Measurements from ENCODE around the gene DPY19L3. TPM values are rescaled to one million over a fixed set of nuclear protein-coding genes. Genes with fewer than 3 reads are reported as not detected.
A peak's percentile ranks its signal among the peaks of the same experiment; 100 is the strongest.

Gene DPY19L3
- total RNA-seq (40.6 and 51.4 TPM in 2 replicates), polyA plus RNA-seq (9.0 and 12.9 TPM in 2 replicates)

GRCh38 chr19:32405431-32406160 lies at the start of gene DPY19L3:
Gene DPY19L3 (plus strand): TSS chr19:32405770. CDS start chr19:32408254, 2,484 bp downstream.
- Histone ChIP-seq H3K9me2 (replicated peaks; ENCODE audit: insufficient read depth) (no peaks in the 10 kb centered on the region), H4K20me1 (ENCODE audit: insufficient read depth, poor library complexity, severe bottlenecking) (no peaks in the 10 kb centered on the region), H3K79me2 (peaks cover 50% of the 10 kb centered on the region), H3K4me3 (peak within 1 kb of the TSS; percentile 67), H3K4me1 (ENCODE audit: insufficient read depth) (peaks cover 9% of the 10 kb centered on the region), H3K36me3 (replicated peaks; ENCODE audit: insufficient read depth, low read depth) (no peaks in the 10 kb centered on the region), H3K9me3 (ENCODE audit: low read depth) (no peaks in the 10 kb centered on the region), H3K27me3 (no peaks in the 10 kb centered on the region), H3K27ac (peak within 1 kb of the TSS; percentile 99), H3K4me2 (peak within 1 kb of the TSS; percentile 90), H2AFZ (peak within 1 kb of the TSS; percentile 86)
- under 1% methylated on average over 28 of the region's 104 CpGs for WGBS (ENCODE audit: low lambda C conversion rate, missing lambda C conversion rate)
- no peak for TF ChIP-seq EZH2phosphoT487 (IDR thresholded peaks at IDR 0.05; ENCODE audit: low read depth, severe bottlenecking, unreplicated experiment)
- TF ChIP-seq EZH2 (IDR thresholded peaks at IDR 0.05; ENCODE audit: borderline replicate concordance) = no peak
- no peak for TF ChIP-seq CTCF (IDR thresholded peaks at IDR 0.05; ENCODE audit: poor library complexity)
- DNase-seq (ENCODE audit: low spot score) = peak; percentile 98

- Histone ChIP-seq H3K9me2 (replicated peaks; ENCODE audit: insufficient read depth) (no peaks in the 10 kb centered on the region), H4K20me1 (ENCODE audit: insufficient read depth, poor library complexity, severe bottlenecking) (no peaks in the 10 kb centered on the region), H3K36me3 (replicated peaks; ENCODE audit: insufficient read depth, low read depth) (no peaks in the 10 kb centered on the region), H3K79me2 (peaks cover 65% of the 10 kb centered on the region), H3K4me3 (no peak overlapping the region), H3K4me2 (no peak overlapping the region), H2AFZ (no peak overlapping the region), H3K9me3 (ENCODE audit: low read depth) (no peaks in the 10 kb centered on the region), H3K4me1 (ENCODE audit: insufficient read depth) (no peaks in the 10 kb centered on the region), H3K27me3 (no peaks in the 10 kb centered on the region), H3K27ac (no peak overlapping the region)
- 40% methylated on average over 2 of the region's 2 CpGs for WGBS (ENCODE audit: low lambda C conversion rate, missing lambda C conversion rate)
- no peak for TF ChIP-seq EZH2phosphoT487 (IDR thresholded peaks at IDR 0.05; ENCODE audit: low read depth, severe bottlenecking, unreplicated experiment)
- peak; percentile 30 for TF ChIP-seq CTCF (IDR thresholded peaks at IDR 0.05; ENCODE audit: poor library complexity)
- no peak for DNase-seq (ENCODE audit: low spot score)
Measured at GRCh38 chr19:32357720-32358119, 47.9 kb upstream of the DPY19L3 start.

- WGBS (ENCODE audit: low lambda C conversion rate, missing lambda C conversion rate) = 84% methylated on average over 5 of the region's 5 CpGs
- H4K20me1 ChIP-seq (ENCODE audit: insufficient read depth, poor library complexity, severe bottlenecking) = no peaks in the 10 kb centered on the region
- TF ChIP-seq EZH2 (IDR thresholded peaks at IDR 0.05; ENCODE audit: borderline replicate concordance) (no peak), CTCF (IDR thresholded peaks at IDR 0.05; ENCODE audit: poor library complexity) (no peak), EZH2phosphoT487 (IDR thresholded peaks at IDR 0.05; ENCODE audit: low read depth, severe bottlenecking, unreplicated experiment) (no peak)
- H3K4me3 ChIP-seq = no peak overlapping the region
- H3K27me3 ChIP-seq = no peaks in the 10 kb centered on the region
- no peaks in the 10 kb centered on the region for H3K36me3 ChIP-seq (replicated peaks; ENCODE audit: insufficient read depth, low read depth)
- H3K27ac ChIP-seq = no peak overlapping the region
- H3K9me3 ChIP-seq (ENCODE audit: low read depth) = no peaks in the 10 kb centered on the region
- no peaks in the 10 kb centered on the region for H3K9me2 ChIP-seq (replicated peaks; ENCODE audit: insufficient read depth)
- H3K4me1 ChIP-seq (ENCODE audit: insufficient read depth) = no peaks in the 10 kb centered on the region
- no peak for DNase-seq (ENCODE audit: low spot score)
- H3K4me2 ChIP-seq = no peak overlapping the region
- no peak overlapping the region for H2AFZ ChIP-seq
- H3K79me2 ChIP-seq = peaks cover 59% of the 10 kb centered on the region
Measured at GRCh38 chr19:32358321-32358720, 47.2 kb upstream of the DPY19L3 start.
